Heart left ventricle (tissue), 13 donors: ENCODE measurements around the gene KIRREL3.

Experiments
- CTCF ChIP-seq, 12 donors: fragments of 200-600 bp; sonication (generic) in 4 of 12; IDR thresholded peaks; one replicate each; pipeline versions ENCODE4 v1.5.0 to v1.8.0; 2018 to 2022; ENCODE audit warnings: antibody characterized with exemption in 12 of 12, mild to moderate bottlenecking in 5 of 12
- POLR2A ChIP-seq, 2 donors: fragments of 450-650 bp; IDR thresholded peaks; one replicate each; pipeline ENCODE4 v1.6.1; 2017; ENCODE audit warnings: antibody characterized with exemption in 2 of 2, mild to moderate bottlenecking in 2 of 2, moderate library complexity in 2 of 2
- donor health status: ischemic (EF 13 %, LVEDD 7.1; RV severe dilation, severe dysfunction).
- donor health status: DM: no; HTN: yes; CAD: no.
- donor health status: DM: no; HTN: no; CAD: no.
- donor health status: ischemic (EF 25% LVEDD 6.9; RV normal size, moderate dysfunction).
- donor health status: ischemic (EF 25% LVEDD 5.7; RV mildly dilated, moderate dysfunction).
- donor health status: ischemic (EF 35%, LVEDD 5.7; RV mildly dilated, moderate dysfunction).
- donor health status: nonischemic (EF 11% LVEDD 7.7; RV severe dilation, severe dysfunction).
- donor health status: DM: yes; HTN: yes; CAD: no.
- donor health status: PGD.
- donor health status: ischemic (EF 29% LVEDD 5.4; RV normal size, mild dysfunction).
- donor health status: nonischemic (EF 23%, LVEDD 6.1; RV moderate dilation, normal function).

GRCh38 chr11:126489836-126490660 is 510.5 kb downstream of the KIRREL3 start:
- TF ChIP-seq POLR2A (IDR thresholded peaks at IDR 0.05): no peak
- no peak for TF ChIP-seq CTCF (IDR thresholded peaks at IDR 0.05)
